ENCODE measurements around the gene PCDHGB1.

GRCh38 chr5:141349917-141350619 lies at the start of gene PCDHGB1:
- TF ChIP-seq CTCF (IDR thresholded peaks at IDR 0.05), result peak; percentile 81
- TF ChIP-seq POLR2AphosphoS5 (IDR thresholded peaks at IDR 0.05; ENCODE audit: low read depth, low read length), result no peak
- TF ChIP-seq SIN3A (IDR thresholded peaks at IDR 0.05; ENCODE audit: borderline replicate concordance, insufficient read depth, low read depth, low read length), result no peak
